Caki2 (cell line): ENCODE measurements around the gene XPR1. TPM values are rescaled to one million over a fixed set of nuclear protein-coding genes. Genes with fewer than 3 reads are reported as not detected.

Experiments
- DNase-seq: peaks from one replicate; pipeline ENCODE4 v3.0.0-alpha.2; 2015; ENCODE audit warnings: low read depth
- in situ Hi-C: cut with HindIII; loops from 2 replicates; pipeline ENCODE4 v1.10.0; 2016; ENCODE audit warnings: low sequenced_read_pairs, low pct_unique_long_range_greater_than_20kb, mixed read lengths
- total RNA-seq: library from RNA; depleted of rRNA; stranded (reverse); fragments of >200 nt; shearing (Covaris generic); gene quantifications from 2 replicates; pipeline ENCODE4 v1.2.3, GENCODE V29; 2014; ENCODE audit warnings: low replicate concordance

Gene XPR1
- total RNA-seq, 1 experiment from 2014 or later, result 14.1 TPM

- DNase-seq, result no peak
Measured at GRCh38 chr1:180912211-180912800, 280.5 kb downstream of the XPR1 start.

DNA sequence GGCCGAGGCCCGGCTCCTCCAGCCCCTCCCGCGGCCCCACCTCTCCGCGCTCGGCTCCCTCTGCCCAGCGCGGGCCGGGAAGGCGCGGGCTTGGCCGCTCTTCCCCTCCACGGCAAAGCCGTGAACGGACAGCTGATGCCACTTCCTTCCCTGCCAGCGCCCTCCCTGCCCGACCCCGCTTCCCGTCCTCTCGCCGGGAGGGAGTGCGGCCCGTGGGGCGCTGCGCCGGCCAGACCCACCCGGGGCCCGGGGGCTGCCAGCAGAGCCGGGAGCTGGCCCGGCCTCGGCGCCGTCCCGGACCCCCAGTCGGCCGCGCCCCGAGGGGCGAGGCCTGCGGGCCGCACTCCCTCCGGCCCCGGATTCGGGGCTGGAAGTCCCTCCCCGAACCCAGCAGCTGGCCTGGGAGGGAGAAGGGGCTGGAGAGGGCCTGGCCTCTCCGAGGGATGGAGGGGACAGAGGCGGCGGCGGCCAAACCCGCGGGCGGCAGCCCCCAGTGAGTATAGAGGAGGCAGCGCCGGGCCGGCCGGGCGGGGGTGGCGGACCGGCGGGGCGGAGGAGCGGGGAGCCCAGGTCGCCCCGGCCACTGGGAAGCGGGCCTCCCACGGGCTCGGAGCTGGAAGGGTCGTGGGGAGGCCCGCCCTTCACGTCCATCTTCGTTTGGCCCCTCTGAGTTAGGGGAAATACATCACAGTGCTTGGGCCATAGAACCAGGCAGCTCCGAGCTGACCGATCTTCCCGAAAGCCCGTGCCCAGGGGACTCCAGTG lies 281.2 kb downstream of the XPR1 start, which contains the start of gene KIAA1614:
KIAA1614 (plus strand) TSS at position 97 of the 765 bp plus-strand sequence; CDS start at position 444, 347 bp downstream.
- in situ Hi-C loops, result no loop called here
- no peak for DNase-seq

More at GRCh38 chr1:180912211-180912800, 280.5 kb downstream of the XPR1 start:
- in situ Hi-C loops, result no loop called here

- in situ Hi-C loops, result no loop called here
- DNase-seq, result no peak
Measured at GRCh38 chr1:180915426-180915965, 283.7 kb downstream of the XPR1 start.

- DNase-seq, result no peak
- in situ Hi-C loops, result no loop called here
Measured at GRCh38 chr1:180916012-180916770, 284.4 kb downstream of the XPR1 start.

DNA sequence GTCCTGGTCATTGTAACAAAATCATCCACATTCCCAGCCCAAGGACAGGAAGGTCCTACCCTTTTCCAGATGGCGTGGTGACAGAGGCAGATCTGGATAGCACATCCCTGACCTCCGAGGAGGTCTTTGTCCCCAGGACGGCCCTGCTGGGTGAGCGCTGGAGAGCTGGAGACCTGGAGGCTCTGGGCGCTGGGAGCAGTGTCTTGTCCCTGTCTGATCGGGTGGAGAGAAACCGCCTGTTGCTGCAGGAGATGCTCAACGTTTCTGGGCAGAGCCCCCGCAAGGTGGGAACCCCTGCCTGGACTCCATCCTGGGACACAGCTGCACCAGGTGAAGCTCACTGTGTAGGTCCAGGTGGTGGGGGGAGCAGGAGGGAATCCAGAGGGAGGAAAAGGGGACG lies 284.9 kb downstream of the XPR1 start:
- no peak for DNase-seq
- in situ Hi-C loops, result no loop called here

- no peak for DNase-seq
- in situ Hi-C loops, result no loop called here
Measured at GRCh38 chr1:180917306-180918065, 285.7 kb downstream of the XPR1 start.

DNA sequence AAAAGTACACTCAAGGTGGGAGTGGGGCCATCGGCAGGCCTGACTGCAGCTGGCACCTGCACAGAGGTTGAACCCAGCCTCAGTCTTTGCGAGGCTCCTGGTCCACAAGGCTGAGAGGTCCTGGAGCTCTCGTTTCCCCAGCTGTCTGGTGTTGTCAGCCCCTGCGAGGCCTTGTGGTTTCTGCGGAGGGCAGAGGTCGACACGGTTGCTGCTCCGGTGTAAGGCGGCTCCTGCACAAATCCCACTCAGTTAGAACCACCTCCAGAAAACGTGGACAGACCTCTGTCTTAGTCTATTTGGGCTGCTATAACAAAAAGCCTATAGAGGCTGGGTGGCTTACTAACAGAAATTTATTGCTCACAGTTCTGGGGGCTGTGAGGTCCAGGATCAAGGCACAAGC lies 286.7 kb downstream of the XPR1 start:
- in situ Hi-C loops, result no loop called here
- peak; percentile 37 for DNase-seq

DNA sequence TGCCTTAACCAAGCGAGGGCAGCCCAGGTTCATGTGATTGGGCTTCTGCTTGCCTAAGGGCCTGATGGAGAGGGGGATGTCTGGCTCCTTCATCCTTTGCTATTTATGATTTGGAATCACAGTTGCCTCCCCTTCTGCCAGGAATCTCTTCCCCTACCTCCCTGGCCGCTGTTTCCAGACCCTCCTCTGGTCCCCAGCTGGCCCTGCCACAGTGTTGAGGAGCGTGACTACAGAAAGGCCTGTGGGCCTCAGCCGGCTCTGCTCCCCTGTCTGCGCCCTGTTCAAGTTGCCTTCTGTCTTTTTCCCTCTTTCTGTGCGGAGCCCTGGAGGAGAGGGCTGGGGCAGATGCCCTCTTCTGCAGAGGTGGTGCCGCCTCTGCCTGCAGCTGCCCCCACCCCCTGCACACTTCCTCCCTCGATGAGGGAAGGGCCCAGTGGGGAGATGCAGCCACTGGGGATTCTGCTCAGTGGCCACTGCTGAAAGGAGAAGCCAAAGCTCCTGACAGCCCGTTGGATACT lies 287.4 kb downstream of the XPR1 start:
- no peak for DNase-seq
- in situ Hi-C loops, result no loop called here

GRCh38 chr1:180920193-180920592 lies 288.4 kb downstream of the XPR1 start:
- in situ Hi-C loops, result no loop called here
- DNase-seq, result no peak

GRCh38 chr1:180920702-180921101 lies 288.9 kb downstream of the XPR1 start:
- in situ Hi-C loops, result no loop called here
- no peak for DNase-seq

DNA sequence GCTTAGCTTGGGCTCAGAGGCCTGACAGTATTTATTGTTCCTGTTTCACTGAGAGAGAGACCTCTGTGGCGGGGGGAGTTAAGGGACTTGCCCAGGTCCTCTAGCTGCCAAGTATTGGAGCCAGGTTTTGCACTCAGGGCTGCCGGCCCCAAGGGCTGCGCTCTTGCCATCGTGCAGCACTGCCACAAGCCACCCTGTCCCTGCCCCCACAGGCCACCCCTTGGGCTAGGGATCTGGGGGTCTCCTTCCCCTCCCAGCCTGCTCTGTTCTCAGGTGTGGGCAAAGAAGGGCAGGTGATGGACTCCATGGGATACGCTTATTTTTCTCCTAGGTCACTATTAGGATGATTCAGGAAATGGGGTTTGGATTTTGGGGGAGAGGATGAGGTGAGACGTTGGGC lies 289.6 kb downstream of the XPR1 start:
- in situ Hi-C loops, result no loop called here
- DNase-seq, result no peak

GRCh38 chr1:180921891-180922630 lies 290.2 kb downstream of the XPR1 start:
- in situ Hi-C loops, result no loop called here

DNA sequence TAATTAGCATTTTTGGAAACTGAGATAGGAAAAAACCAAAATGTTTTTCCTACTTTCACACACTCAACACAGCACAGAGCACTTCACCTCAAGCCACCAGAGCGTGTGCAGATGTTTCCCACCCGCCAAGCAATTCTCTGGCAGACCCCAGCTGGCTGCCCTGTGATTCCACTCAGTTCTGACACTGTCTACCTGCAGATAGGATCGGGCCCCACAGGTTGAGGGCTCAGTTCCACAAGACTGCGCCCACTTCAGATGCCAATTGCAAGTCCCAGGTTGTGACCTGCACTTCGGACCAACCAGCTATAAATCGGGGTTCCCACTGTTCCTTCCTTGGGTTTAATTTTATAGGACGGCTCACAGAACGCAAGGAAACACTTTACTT lies 290.8 kb downstream of the XPR1 start:
- in situ Hi-C loops, result no loop called here
- DNase-seq, result no peak

More at GRCh38 chr1:180921891-180922630, 290.2 kb downstream of the XPR1 start:
- DNase-seq, result no peak

DNA sequence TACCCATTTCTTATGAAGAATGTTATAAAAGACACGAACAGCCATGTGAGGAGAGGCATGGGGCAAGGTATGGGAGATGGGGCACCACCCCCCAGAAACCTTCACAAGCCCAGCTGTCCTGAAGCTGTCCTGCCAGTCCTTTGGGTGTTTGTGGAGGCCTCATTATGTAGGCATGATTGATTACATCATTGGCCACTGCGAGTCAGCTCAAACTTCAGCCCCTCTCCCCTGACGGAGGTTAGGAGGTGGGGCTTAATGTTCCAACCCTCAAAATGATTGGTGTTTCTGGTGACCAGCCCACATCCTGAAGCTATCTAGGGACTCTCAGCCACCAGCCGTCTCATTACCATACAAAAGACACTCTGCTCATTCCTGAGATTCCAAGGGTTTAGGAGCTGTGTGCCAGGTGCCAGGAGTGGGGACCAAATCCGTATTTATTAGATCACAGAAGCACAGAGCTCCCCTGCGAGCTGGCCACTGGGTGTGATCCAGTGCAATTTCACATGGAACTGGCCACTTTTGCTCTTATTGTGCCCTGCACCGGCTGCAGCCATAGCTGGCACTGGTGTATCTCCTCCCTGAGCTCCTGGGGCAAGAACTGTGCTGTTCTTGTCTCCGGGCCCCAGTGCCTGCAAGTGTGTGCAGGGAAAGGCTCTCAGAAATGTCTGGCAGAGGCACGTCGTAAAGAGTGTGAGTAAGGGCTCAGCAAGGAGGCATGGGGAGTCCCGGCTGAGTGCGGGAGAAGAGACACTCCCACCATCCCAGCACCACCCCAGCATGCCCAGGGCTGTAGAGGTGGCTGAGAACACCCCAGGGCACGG lies 291.4 kb downstream of the XPR1 start:
- in situ Hi-C loops, result no loop called here
- peak; percentile 18 for DNase-seq

- in situ Hi-C loops, result no loop called here
- DNase-seq, result no peak
Measured at GRCh38 chr1:180923887-180924286, 292.1 kb downstream of the XPR1 start.

DNA sequence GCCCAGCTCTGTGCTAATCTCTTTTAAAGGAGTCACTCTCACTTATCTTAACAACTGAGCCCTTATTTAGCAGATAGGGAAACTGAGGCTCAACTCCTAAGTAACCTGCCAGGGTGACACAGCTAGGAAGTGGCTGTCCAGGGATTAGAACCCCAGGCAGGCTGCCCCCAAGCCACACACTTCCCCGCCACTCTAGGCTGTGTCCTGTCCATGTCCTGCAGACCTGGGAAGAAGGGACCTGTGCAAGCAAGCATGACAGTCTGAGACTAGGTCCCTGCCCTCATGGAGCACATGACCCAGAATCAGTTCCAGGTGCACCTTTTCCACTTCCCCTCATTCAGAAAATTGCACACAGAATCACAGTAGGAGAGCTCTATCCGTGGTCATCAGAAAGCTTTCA lies 293.1 kb downstream of the XPR1 start:
- in situ Hi-C loops, result no loop called here
- DNase-seq, result no peak
